Skin of body (tissue), 2 donors: ENCODE data around the gene CXorf51B. TPM values are rescaled to one million over a fixed set of nuclear protein-coding genes. Genes with fewer than 3 reads are reported as not detected.
"Not testable (repeated sequence)": the region's sequence is repeated elsewhere in the genome, so short reads cannot be mapped to it uniquely, and the experiment has no call there.

Experiments used
- DNase-seq: peaks from one replicate; lab custom pipeline; 2025; lab: John Stamatoyannopoulos, UW
- total RNA-seq: library from RNA; depleted of rRNA; stranded (reverse); fragments of >200 nt; gene quantifications from one replicate; pipeline ENCODE4 v1.2.3, GENCODE V29; 2014

CXorf51B gene
- total RNA-seq: not detected

DNA sequence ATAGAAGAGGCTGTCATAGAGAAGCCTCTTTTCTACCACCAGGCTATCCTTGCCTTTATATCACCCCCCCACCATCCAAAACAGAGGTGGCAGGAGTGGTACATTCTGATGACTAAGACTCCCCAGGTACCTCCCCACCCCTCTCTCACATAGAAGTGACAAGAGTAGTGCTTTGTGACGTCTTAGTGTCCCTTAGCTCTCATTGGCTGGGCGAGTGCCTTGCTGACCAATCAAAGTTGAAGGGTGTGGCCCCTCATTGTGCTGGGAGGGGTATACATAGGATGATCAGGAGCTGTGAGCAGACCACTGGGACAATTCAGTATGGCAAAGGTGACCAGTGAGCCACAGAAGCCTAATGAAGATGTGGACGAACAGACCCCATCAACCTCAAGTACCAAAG lies at the start of gene CXorf51B:
Gene CXorf51B, plus strand, starts transcription at position 301 of the 400 bp plus-strand sequence. Its CDS starts 21 bp downstream, at position 322.
- DNase-seq: not testable (repeated sequence)

DNA sequence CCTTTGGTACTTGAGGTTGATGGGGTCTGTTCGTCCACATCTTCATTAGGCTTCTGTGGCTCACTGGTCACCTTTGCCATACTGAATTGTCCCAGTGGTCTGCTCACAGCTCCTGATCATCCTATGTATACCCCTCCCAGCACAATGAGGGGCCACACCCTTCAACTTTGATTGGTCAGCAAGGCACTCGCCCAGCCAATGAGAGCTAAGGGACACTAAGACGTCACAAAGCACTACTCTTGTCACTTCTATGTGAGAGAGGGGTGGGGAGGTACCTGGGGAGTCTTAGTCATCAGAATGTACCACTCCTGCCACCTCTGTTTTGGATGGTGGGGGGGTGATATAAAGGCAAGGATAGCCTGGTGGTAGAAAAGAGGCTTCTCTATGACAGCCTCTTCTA lies 5.1 kb downstream of the CXorf51B start, which contains the start of gene CXorf51A:
Gene CXorf51A, minus strand, starts transcription at position 101 of the 400 bp plus-strand sequence. Its CDS starts 21 bp downstream, at position 80.
- not testable (repeated sequence) for DNase-seq

DNA sequence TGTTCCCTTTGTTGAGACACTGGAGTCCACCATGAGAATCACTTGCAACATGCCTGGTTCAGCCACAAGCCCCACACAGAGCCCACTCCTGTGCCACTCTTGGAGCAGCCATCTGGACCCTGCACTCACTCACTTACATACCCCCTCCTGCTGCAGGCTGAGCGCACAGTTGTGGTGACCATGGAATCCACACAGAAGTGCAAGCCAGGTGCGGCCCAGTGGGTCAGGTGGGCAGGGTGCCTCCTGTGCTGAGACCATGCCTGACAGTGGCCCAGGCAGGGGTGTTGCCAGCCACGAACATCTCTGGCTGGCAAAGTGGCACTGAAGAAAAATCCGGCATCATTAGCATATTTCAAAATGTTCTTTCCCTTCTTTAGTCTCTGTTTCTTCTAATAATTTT lies 22.4 kb downstream of the CXorf51B start:
- no peak for DNase-seq

DNA sequence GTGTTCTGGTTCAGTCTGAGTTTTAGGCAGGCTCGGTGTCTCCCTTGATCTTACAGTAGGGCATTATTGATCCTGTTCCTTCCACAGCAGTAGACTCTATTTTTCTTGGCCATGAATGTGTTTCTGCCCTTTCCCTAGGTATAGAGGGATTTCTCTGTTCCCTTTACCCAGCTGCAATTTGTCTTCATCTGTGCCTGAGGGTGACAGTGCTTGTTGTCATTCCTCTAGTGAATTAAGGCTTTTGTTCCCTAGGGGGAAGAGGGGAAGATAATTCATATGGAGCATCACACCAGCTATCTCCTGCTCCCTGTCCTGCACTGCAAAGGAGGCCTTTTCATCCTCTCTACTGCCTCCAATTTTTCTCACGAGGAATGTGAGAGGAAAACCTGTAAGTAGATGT lies 44.7 kb downstream of the CXorf51B start:
- no peak for DNase-seq

Other genes with a start within 250 kb of the CXorf51B start
- not detected for gene CXorf51A, start 5.0 kb downstream of the CXorf51B start, total RNA-seq